Liver (tissue), 3 donors: ENCODE results near the gene SLC11A1.

Experiments used
- GABPA ChIP-seq, 2 donors: IDR thresholded peaks in 1 of 2; conservative IDR thresholded peaks in 1 of 2; 2 replicates each; pipeline ENCODE4 v1.6.1; 2016; ENCODE audit warnings: antibody characterized with exemption in 2 of 2, mild to moderate bottlenecking in 1 of 2, moderate library complexity in 1 of 2
- SP1 ChIP-seq: IDR thresholded peaks from 2 replicates; pipeline ENCODE4 v1.6.1; 2018; ENCODE audit warnings: antibody characterized with exemption, mild to moderate bottlenecking
- YY1 ChIP-seq: IDR thresholded peaks from 2 replicates; pipeline ENCODE4 v1.6.1; 2016; ENCODE audit warnings: antibody characterized with exemption, mild to moderate bottlenecking
- TF ChIP-seq, protein P1 (sequence below): IDR thresholded peaks from 2 replicates; pipeline ENCODE4 v1.6.1; 2016; ENCODE audit warnings: antibody characterized with exemption
- TF ChIP-seq, protein P2 (sequence below): fragments of 150-350 bp; IDR thresholded peaks from 2 replicates; pipeline ENCODE4 v1.5.1; 2017; ENCODE audit warnings: improper control_type of control experiment, low read depth, low read length; ENCODE audit not compliant: missing input control
- donor health status: healthy.
- donor health status: healthy.

DNA sequence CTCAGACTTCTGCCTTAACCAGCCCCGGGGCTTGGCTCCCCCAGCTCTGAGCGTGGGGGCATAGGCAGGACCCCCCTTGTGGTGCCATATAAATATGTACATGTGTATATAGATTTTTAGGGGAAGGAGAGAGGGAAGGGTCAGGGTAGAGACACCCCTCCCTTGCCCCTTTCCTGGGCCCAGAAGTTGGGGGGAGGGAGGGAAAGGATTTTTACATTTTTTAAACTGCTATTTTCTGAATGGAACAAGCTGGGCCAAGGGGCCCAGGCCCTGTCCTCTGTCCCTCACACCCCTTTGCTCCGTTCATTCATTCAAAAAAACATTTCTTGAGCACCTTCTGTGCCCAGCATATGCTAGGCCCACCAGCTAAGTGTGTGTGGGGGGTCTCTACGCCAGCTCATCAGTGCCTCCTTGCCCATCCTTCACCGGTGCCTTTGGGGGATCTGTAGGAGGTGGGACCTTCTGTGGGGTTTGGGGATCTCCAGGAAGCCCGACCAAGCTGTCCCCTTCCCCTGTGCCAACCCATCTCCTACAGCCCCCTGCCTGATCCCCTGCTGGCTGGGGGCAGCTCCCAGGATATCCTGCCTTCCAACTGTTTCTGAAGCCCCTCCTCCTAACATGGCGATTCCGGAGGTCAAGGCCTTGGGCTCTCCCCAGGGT is 23.1 kb downstream of the SLC11A1 start:
- TF ChIP-seq YY1 (no peak), GABPA (IDR thresholded peaks at IDR 0.05 in 1 of 2, conservative IDR thresholded peaks at IDR 0.05 in 1 of 2) (no peak), SP1 (no peak)
- TF ChIP-seq, protein P1, sequence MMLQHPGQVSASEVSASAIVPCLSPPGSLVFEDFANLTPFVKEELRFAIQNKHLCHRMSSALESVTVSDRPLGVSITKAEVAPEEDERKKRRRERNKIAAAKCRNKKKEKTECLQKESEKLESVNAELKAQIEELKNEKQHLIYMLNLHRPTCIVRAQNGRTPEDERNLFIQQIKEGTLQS, result no peak
- TF ChIP-seq, protein P2, sequence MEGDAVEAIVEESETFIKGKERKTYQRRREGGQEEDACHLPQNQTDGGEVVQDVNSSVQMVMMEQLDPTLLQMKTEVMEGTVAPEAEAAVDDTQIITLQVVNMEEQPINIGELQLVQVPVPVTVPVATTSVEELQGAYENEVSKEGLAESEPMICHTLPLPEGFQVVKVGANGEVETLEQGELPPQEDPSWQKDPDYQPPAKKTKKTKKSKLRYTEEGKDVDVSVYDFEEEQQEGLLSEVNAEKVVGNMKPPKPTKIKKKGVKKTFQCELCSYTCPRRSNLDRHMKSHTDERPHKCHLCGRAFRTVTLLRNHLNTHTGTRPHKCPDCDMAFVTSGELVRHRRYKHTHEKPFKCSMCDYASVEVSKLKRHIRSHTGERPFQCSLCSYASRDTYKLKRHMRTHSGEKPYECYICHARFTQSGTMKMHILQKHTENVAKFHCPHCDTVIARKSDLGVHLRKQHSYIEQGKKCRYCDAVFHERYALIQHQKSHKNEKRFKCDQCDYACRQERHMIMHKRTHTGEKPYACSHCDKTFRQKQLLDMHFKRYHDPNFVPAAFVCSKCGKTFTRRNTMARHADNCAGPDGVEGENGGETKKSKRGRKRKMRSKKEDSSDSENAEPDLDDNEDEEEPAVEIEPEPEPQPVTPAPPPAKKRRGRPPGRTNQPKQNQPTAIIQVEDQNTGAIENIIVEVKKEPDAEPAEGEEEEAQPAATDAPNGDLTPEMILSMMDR, result no peak
